DMS79 (cell line): ENCODE data around the gene RGPD8.
"Not testable (repeated sequence)": the region's sequence is repeated elsewhere in the genome, so short reads cannot be mapped to it uniquely, and the experiment has no call there.

Experiments used
- DNase-seq: peaks from one replicate; lab custom pipeline; 2025; lab: John Stamatoyannopoulos, UW

The RGPD8 gene

GRCh38 chr2:112435716-112436431, 2.4 kb upstream of the RGPD8 start:
- DNase-seq = not testable (repeated sequence)

DNA sequence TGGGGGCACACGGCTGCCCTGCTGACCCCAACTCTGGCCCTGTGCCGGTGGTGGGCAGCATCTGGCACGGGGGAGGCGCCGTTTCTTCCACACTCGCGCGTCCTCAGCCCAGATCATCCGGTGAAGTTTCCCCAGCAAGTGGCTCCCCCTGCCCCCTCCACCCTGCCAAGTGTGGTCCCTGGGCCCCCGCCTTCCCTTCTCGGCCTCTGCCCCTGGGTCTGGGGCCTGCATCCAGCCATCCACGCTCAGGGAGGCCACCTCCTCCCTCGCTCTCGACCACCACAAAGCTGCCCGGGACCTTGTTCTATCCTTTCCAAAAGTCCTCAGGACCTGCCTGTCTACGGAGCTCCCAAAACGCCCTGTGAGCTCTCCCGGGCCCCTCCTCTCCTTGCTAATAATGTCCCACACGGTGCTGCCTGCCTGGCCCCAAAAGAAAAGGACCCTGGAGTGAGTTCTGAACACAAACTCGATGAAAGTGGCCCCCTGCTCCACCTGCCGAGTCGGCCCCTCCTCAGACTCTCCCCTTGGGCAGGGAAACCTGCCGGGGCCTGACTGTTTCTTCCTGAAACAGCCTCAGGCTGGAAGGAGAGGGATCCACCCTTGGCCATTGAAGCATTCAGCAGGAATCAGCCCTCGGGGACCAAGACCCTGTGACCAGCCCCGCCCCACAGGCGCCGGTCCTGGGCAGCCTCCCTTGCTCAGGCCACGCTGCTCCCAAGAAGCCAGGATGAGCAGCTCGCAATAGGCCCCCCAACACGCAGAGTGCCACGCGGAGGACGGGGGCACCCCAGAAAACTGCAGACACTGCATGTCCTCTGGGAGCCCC, 1.7 kb upstream of the RGPD8 start:
- DNase-seq = not testable (repeated sequence)

GRCh38 chr2:112433932-112434730, 686 bp upstream of the RGPD8 start:
- DNase-seq = no peak

- DNase-seq = not testable (repeated sequence)
These were observed 538 bp downstream of the RGPD8 start for GRCh38 chr2:112432735-112433479.

DNA sequence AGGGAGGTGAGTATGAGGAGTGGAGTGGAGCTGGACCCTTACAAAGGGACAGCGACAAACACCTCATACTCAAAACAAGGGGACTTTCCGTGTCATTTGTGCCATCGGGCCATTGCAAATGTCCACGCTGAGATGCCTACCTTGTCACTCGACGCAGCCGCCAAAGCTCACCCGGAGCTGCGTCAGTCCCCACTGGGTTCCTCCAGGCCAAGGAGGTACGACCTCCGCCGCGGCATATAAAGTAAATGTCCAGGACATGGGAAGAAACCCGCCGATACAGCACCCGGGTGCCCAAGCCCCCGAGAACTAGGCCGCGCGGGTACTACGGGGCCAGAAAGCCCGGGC, 1.1 kb downstream of the RGPD8 start:
- DNase-seq = not testable (repeated sequence)

DNA sequence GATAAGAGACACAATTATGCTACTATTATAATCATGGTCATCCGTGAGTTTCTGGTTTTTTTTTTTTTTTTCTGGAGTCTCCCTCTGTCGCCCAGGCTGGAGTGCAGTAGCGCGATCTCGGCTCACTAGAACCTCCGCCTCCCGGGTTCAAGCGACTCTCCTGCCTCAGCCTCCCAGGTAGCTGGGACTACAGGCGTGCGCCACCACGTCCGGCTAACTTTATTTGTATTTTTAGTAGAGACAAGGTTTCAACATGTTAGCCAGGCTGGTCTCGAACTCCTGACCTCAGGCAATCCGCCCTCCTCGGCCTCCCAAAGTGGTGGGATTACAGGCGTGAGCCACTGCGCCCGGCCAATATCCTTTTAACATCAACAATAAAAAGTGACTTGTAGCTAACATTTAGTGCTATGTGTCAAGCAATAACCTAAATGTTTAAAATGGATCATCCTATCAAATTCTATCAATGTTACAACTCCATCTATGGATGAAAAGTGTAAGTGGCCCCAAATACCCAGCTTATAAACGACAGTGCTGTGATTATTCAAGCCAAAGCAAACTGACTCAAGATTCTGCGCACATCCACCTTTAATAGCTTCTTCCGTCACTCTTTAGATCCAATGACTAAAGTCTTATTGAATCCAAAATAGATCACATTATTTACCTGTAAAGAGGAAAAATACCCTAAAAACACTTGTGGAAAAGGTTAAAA, 1.7 kb downstream of the RGPD8 start:
- not testable (repeated sequence) for DNase-seq

DNA sequence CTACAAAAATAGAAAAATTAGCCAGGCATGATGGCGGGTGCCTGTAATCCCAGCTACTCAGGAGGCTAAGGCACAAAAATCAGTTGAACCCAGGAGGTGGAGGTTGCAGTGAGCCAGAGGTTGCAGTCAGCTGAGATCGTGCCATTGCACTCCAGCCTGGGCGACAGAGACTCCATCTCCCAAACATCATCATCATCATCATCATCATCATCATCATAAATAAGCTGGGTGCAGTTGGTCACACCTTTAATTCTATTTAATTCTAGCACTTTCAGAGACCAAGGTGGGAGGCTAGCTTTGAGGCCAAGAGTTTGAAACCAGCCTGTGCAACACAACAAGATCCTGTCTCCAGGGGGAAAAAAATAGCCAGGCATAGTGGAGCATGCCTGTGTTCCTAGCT, 8.9 kb downstream of the RGPD8 start:
- not testable (repeated sequence) for DNase-seq

DNA sequence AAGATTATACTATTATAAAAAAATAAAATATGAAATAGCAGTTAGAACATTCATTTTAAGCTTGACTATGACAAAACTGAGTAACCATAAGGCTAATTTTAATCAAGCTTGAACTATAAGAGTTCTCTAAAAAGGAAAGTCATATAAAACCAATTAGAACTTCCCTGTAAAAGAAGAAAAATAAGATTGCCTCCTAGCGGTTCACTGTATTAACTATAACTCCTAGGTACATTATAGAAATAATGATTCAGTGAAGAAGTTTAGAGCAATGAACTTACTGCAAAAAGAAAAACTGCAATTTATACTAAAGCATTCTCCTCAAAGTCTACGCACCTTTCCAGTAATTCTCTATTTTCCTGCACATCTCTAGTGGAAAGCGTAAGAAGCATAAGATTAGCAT, 16.6 kb downstream of the RGPD8 start:
- DNase-seq = not testable (repeated sequence)

GRCh38 chr2:112360055-112360454, 73.4 kb downstream of the RGPD8 start:
- not testable (repeated sequence) for DNase-seq

DNA sequence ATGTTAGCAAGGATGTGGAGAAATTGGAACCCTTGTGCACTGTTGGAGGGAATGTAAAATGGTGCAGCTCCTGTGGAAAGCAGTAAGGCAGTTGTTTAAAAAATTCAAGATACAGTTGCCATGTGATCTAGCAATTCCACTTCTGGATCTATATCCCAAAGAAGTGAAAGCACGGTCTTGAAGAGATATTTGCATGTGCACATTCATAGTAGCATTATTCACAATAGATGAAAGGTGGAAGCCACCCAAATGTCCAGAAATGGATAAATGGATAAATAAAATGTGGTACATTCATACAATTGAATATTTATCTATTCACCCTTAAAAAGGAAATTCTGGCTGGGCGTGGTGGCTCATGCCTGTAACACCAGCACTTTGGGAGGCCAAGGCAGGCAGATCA, 79.1 kb downstream of the RGPD8 start:
- DNase-seq = not testable (repeated sequence)

DNA sequence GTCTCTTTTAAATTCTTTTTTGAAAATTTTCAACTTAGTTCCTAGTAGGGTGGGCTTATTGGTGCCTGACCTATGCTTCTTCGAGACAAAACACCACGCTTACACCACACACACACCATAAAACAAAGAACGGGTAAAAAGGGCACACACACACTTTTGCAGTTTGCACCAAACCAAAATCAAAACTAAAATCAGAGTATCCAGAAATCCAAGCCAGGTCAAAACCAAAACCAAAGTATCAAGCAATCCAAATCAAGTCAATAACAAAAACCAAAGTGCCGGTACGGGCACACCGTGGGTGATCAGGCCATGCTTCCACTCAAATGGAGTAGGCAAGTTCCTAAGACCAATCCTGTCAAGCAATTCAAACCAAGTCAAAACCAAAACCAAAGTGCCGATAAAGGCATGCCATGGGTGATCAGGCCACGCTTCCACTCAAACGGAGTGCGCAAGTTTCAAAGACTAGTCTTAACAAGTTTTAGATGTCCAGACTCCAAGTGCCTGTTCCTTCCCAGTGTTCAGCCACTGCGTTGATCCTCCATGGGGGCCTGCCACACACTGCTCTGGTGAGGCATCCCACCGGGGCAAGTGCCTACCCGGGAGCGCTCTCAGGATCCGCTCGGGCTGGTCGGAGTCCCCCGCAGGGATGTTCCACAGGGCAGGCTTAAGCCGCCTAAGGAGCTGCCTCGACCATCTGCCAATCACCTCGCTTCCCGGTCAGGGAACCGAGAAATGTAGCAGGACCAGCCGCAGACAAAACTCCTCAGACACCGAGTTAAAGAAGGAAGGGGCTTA, 80.4 kb downstream of the RGPD8 start:
- not testable (repeated sequence) for DNase-seq

DNA sequence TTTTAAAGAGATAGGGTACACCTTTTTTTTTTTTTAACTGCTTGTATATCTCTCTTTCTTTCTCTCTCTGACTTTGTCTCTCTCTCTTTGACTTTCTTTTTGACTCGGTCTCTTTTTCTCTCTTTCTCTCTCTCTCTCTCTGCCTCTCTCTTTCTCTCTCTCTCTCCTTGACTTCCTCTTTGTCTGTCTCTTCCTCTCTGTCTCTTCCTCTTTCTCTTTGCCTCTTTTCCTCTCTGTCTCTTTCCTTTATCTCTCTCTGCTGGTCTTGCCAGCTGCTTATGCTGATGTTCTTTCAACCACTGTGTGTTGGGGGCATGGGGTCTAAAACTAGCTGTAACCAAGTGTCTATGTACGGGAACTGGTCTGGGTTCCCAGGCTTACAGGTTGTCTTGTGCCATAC, 81.2 kb downstream of the RGPD8 start:
- DNase-seq = not testable (repeated sequence)

DNA sequence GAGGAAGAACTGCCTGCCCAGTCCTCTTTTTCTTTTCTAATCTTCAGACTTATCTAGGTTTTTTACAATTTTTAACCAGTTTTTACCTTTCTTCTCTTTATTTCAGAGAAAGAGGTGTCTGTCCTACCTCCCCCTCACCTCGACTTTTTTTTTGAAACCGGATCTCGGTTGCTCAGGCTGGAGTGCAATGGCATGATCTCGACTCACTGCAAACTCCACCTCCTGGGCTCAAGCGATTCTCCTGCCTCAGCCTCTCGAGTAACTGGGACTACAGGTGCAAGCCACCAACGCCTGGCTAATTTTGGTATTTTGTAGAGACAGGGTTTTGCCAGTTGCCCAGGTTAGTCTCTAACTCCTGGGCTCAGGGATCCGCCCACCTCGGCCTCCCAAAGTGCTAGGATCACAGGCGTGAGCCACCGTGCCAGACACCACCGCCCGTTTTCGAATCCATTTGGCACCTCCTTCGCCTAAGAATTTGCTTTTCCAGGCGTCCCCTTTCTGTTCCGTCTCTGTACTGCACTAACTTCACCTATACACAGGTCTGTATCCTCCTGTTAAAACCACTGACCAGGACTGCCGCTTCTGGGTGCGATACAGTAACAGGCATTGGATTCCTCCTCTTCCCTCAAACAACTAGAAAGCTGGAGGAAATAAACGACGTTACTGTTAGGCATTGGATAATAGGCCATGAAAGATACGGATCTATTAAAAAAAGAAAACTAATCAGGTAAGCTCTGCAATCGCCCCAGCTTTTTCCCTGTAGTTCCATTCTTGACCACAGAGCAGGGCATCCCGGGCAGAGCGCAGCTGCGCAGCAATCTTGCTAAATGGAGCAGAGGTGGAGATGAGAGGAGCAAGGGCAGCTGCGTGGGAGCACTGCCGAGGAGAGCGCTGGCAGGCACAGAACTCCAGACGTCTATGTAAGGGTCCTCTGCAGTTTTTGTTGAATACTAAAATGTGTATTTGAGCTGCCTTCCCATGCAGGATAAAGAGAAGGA, 88.1 kb downstream of the RGPD8 start:
- no peak for DNase-seq

DNA sequence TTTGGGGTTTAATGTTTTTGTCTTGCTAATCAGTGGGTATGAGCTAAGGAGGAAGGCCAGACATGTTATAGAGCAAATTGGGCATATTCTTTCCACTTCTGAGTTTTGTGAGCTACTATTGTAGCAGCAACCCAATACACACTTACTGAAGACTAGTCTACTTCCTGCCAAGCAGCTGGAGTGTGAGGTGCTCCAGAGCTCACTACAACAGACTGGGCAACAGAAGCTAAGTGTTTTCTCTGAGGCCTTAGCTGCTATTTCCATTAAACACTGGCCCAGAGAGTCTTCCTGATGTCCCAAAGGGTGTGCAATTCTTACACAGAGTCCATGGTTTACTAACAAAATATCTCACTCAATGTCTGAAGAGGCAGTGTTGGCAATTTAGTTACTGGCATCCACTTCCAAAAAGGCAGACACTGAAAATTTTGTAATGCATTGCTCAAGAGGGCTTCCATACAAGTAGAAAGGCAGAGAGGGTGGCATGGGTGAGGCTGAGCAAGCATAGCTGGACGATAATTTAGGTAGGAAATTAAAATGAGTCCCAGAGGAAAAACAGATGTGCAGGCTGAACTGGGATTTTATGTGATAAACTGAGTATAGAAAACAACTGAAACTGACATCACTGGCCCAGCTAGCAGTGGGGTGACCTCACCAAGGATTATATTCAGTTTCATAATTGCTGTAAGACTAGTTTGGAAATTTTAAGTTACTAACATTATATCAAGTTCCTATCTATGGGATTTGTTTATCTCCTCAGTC, 89.4 kb downstream of the RGPD8 start:
- DNase-seq = no peak

GRCh38 chr2:112342067-112342550, 91.3 kb downstream of the RGPD8 start:
- no peak for DNase-seq

DNA sequence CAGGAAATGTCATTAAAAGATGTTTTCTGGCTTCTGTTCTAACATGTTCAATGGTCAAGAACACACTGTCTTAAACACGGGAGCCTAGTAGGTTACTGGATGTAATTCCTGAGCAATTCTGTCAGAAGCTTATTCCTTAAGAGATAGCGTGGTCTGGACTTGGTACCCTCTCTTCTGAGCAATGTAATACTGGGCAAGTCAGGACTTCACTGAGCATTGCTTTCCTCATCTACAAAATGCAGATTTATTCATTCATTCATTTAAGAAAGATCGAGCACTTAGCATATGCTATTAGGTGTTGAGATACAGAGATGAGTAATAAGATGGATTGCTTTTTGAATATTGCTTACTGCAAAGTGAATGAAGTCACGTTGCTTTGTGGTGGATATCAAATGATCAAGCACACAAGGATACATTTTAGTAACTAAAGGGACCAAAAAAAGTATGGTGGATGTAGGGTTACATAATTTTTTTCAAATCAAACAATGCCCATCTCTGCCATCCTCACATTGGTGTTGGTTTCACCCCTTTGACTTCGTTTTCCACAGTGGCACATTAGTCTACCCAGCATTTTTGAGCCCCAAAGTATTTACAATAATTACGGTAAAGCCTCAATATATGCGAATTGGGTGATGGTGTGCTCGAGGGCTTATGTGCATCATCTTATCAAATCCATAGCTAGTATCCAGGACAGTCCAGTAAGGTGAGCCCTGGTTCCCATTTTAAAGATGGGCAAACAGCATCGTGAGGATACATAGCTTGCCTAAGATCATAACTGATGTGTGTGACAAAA, 92.8 kb downstream of the RGPD8 start:
- DNase-seq = no peak

GRCh38 chr2:112339986-112340385, 93.5 kb downstream of the RGPD8 start:
- no peak for DNase-seq
